Esophagus mucosa (tissue), 1 donor: ENCODE measurements around the gene MUSTN1. TPM values are rescaled to one million over a fixed set of nuclear protein-coding genes. Genes with fewer than 3 reads are reported as not detected.

Source experiments
- ATAC-seq: fragments of 200-7000 bp; cut with Tn5 transposase; one replicate; pipeline ENCODE4 v1.9.1; 2020
- total RNA-seq: library from RNA; stranded (reverse); gene quantifications from one replicate; pipeline ENCODE4 v1.2.4, GENCODE V29; 2023
- donor health status: DM: yes; HTN: yes; CAD: no.

Gene MUSTN1
- total RNA-seq, 1 donor from 2014 or later: 0.40 TPM

DNA sequence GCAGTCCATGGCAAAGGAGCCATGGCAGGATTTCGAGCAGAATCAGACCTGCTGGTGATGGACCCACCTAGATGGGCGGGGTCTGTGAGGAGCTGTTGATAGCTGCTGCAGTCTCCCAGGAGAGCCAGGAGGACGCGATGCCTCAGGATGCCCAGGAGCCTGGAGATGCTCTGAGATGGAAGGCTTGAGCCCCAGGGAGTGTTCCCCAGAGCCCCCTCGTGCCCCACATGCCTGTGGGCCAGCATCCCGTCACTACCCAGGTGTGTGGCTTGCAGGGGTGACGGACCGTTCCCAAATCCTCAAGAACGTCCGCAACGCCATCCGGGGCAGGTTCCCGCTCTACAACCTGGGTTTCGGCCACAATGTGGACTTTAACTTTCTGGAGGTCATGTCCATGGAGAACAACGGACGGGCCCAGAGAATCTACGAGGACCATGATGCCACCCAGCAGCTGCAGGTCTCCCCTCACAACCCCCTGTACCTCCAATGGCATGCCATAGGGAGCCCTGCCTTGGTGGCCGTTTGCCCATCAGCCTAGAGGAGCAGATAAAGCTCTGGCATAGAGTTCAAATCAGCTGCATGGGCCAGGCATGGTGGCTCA lies 50.7 kb downstream of the MUSTN1 start:
- ATAC-seq: no peak

DNA sequence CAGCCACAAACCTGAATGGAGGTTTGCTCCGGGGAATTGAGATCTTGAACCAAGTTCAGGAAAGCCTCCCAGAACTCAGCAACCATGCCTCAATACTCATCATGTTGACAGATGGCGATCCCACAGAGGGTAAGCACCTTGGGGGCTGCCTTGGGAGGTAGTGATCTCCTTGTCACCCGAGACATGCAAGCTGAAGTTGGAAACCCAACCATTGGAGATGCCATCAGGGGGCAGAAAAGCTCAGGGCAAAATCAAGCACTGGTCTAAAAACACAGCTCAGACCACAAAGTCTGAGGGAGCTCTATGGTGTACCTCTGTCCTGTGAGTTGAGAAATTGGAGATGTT lies 51.6 kb downstream of the MUSTN1 start:
- no peak for ATAC-seq

Other genes starting within 250 kb of the MUSTN1 start
- gene PBRM1, start 149.1 kb downstream of the MUSTN1 start, total RNA-seq: 41.6 TPM
- gene GNL3, start 149.0 kb downstream of the MUSTN1 start, total RNA-seq: 76.4 TPM
- 16.7 TPM for gene GLT8D1, start 129.2 kb downstream of the MUSTN1 start, total RNA-seq
- 70.6 TPM for gene SPCS1, start 128.9 kb downstream of the MUSTN1 start, total RNA-seq
- gene NEK4, start 64.1 kb downstream of the MUSTN1 start, total RNA-seq: 14.7 TPM
- gene ITIH1, start 57.4 kb downstream of the MUSTN1 start, total RNA-seq: 0.12 TPM
- gene ITIH3, start 40.2 kb downstream of the MUSTN1 start, total RNA-seq: 0.12 TPM
- 2.1 TPM for gene ITIH4, start 4.3 kb downstream of the MUSTN1 start, total RNA-seq
- 6.1 TPM for gene STIMATE, start 62.5 kb upstream of the MUSTN1 start, total RNA-seq
- gene SFMBT1, start 211.1 kb upstream of the MUSTN1 start, total RNA-seq: 5.8 TPM